ENCODE measurements around the gene SIPA1L3. TPM values are rescaled to one million over a fixed set of nuclear protein-coding genes. Genes with fewer than 3 reads are reported as not detected.

SIPA1L3 gene
- total and polyA plus RNA-seq, 2 of the 13 experiments (the other 11 are each of a cell fraction or from before 2014, with no cell fraction given), result 5.5 to 7.7 TPM

- Histone ChIP-seq H3K9ac (ENCODE audit: insufficient read depth, low read depth, low read length) (no peak overlapping the region), H2AFZ (ENCODE audit: low read length) (no peak overlapping the region), H3K4me3 (replicated peaks in 1 of 3; ENCODE audit: insufficient read depth in 1 of 3, low read depth in 2 of 3, low read length in 3 of 3) (no peak overlapping the region), H3K27ac (ENCODE audit: extremely low read length, insufficient read depth, low read length) (no peak overlapping the region), H4K20me1 (ENCODE audit: insufficient read depth, low read length) (no peaks in the 10 kb centered on the region), H3K4me2 (ENCODE audit: low read depth, low read length) (no peak overlapping the region), H3K36me3 (replicated peaks in 1 of 2; ENCODE audit: control insufficient read depth in 1 of 2, insufficient read depth in 2 of 2, low read length in 2 of 2) (no peaks in the 10 kb centered on the region; a peak in 1 of 5 replicates), H3K79me2 (ENCODE audit: insufficient read depth, low read length) (peaks cover 8% of the 10 kb centered on the region), H3K9me3 (ENCODE audit: low read length) (no peaks in the 10 kb centered on the region), H3K27me3 (ENCODE audit: control insufficient read depth in 1 of 2, insufficient read depth in 2 of 2, low read length in 2 of 2) (no peaks in the 10 kb centered on the region), H3K4me1 (ENCODE audit: insufficient read depth, low read length) (peaks cover 42% of the 10 kb centered on the region)
- WGBS (ENCODE audit: low lambda C conversion rate), result 97% methylated on average over 10 of the region's 10 CpGs
- no TSS peak for BruUV-seq (replicated peaks)
- in situ Hi-C loops (cut with HindIII; ENCODE audit: extremely low pct_ligation_motif_present, low pct_unique_long_range_greater_than_20kb) (no loop called here), intact Hi-C loops (cut with micrococcal nuclease; ENCODE audit: unreplicated experiment) (no loop called here)
- DNase-seq (ENCODE audit: low spot score) (no peak), FAIRE-seq (no peak), ATAC-seq (no peak)
- CTCF ChIA-PET (ENCODE audit: low intra/inter-chr PET ratio, low total read pairs), result no interaction called here
- TF ChIP-seq, protein P1, sequence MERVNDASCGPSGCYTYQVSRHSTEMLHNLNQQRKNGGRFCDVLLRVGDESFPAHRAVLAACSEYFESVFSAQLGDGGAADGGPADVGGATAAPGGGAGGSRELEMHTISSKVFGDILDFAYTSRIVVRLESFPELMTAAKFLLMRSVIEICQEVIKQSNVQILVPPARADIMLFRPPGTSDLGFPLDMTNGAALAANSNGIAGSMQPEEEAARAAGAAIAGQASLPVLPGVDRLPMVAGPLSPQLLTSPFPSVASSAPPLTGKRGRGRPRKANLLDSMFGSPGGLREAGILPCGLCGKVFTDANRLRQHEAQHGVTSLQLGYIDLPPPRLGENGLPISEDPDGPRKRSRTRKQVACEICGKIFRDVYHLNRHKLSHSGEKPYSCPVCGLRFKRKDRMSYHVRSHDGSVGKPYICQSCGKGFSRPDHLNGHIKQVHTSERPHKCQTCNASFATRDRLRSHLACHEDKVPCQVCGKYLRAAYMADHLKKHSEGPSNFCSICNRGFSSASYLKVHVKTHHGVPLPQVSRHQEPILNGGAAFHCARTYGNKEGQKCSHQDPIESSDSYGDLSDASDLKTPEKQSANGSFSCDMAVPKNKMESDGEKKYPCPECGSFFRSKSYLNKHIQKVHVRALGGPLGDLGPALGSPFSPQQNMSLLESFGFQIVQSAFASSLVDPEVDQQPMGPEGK (CRISPR knock-in tag; IDR thresholded peaks at IDR 0.05), result no peak
- no peak for TF ChIP-seq PRPF4 (IDR thresholded peaks at IDR 0.05; ENCODE audit: low read depth, low read length, poor library complexity, severe bottlenecking)
- TF ChIP-seq ATAD3A (CRISPR knock-in tag; IDR thresholded peaks at IDR 0.05), result no peak
- POLR2A ChIA-PET, result no interaction called here
These were observed 76.9 kb downstream of the SIPA1L3 start for GRCh38 chr19:37983916-37984315.

DNA sequence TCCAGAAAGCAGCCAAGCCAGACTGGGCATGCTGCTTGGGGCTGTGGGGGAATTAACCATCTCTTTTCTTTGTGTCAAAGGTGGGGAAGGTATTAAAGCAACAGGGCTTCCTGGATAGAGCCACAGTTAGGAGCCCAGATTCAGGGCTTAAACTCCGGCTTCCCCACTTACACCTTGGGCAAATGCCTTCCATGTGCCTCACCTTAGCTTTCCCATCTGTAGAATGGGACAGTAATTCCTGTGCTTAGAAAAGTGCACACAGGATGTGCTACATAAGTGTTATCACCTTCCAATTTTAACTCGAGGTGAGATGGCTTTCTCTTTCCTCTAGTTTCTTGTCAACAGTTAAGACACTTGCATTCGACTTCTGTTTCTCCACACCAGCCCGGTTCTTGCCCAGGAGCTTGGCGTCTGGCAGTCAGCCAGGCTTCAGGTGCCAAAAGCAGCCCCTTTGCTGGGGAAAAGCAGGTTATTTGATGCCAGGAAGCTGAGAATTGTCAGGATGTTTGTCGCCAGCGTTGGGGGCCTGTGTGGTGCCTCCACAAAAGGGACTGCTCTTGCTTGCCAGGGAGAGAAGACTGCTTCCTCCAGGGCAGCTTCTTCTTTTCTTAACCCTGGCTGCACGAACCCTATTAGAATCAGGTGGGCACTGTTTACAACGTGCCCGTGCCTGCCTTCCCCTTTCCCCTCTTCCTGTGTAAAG, 79.2 kb downstream of the SIPA1L3 start:
- no TSS peak for BruUV-seq (replicated peaks)
- no peak overlapping the region for H3K27ac ChIP-seq (ENCODE audit: extremely low read length, insufficient read depth, low read length)
- FAIRE-seq, result no peak

More for the DNA sequence above, 79.2 kb downstream of the SIPA1L3 start:
- Histone ChIP-seq H3K9ac (ENCODE audit: insufficient read depth, low read depth, low read length) (no peak overlapping the region), H2AFZ (ENCODE audit: low read length) (no peak overlapping the region), H3K4me2 (ENCODE audit: low read depth, low read length) (no peak overlapping the region), H3K4me3 (replicated peaks in 1 of 3; ENCODE audit: insufficient read depth in 1 of 3, low read depth in 2 of 3, low read length in 3 of 3) (no peak overlapping the region), H3K4me1 (ENCODE audit: insufficient read depth, low read length) (peaks cover 29% of the 10 kb centered on the region), H4K20me1 (ENCODE audit: insufficient read depth, low read length) (no peaks in the 10 kb centered on the region), H3K9me3 (ENCODE audit: low read length) (no peaks in the 10 kb centered on the region), H3K27me3 (ENCODE audit: control insufficient read depth in 1 of 2, insufficient read depth in 2 of 2, low read length in 2 of 2) (no peaks in the 10 kb centered on the region), H3K36me3 (replicated peaks in 1 of 2; ENCODE audit: control insufficient read depth in 1 of 2, insufficient read depth in 2 of 2, low read length in 2 of 2) (no peaks in the 10 kb centered on the region; a peak in 1 of 5 replicates), H3K79me2 (ENCODE audit: insufficient read depth, low read length) (peaks cover 6% of the 10 kb centered on the region)
- in situ Hi-C loops (cut with HindIII; ENCODE audit: extremely low pct_ligation_motif_present, low pct_unique_long_range_greater_than_20kb) (loop anchor here (5.0 kb wide), 1 partner anchor 84 kb away; no protein-coding TSS in a partner anchor), intact Hi-C loops (cut with micrococcal nuclease; ENCODE audit: unreplicated experiment) (loop anchor here (2.0 kb wide), 1 partner anchor 79 kb away; the partner anchor contains the start of genes SIPA1L3 and WDR87)
- ChIA-PET POLR2A (no interaction called here), CTCF (ENCODE audit: low intra/inter-chr PET ratio, low total read pairs) (interaction anchor here (1.7 kb wide), 1 partner anchor 83 kb away, joined by 10 read pairs; no protein-coding TSS in a partner anchor)
- TF ChIP-seq ZNF629 (CRISPR knock-in tag; conservative IDR thresholded peaks at IDR 0.05) (peak; percentile 81), ZNF33B (CRISPR knock-in tag; IDR thresholded peaks at IDR 0.05) (no peak)
- ATAC-seq (no peak), DNase-seq (ENCODE audit: low spot score) (no peak)
- 85% methylated on average over 10 of the region's 10 CpGs for WGBS (ENCODE audit: low lambda C conversion rate)
